ENCODE results near the gene WDR77. TPM values are rescaled to one million over a fixed set of nuclear protein-coding genes. Genes with fewer than 3 reads are reported as not detected.

WDR77 gene
- total RNA-seq, 1 experiment from 2014 or later, result 64.5 TPM

DNA sequence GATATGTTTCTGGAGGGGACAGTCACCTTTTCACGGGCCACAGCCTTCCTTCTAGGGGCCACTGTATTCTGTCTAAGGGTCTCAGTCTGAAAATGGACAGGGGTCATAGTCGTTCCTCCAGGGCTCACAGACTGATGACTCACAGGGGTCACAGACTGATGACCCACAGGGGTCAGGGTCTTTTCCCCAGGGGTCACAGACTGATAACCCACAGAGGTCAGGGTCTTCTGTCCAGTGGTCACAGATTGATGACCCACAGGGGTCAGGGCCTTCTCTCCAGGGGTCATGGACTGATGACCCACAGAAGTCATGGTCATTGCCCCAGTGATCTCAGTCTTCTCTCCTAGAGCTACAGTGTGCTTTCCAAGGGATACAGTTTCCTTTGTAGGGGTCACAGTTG is 34.3 kb downstream of the WDR77 start:
- CTCF ChIA-PET, result no interaction called here
- POLR2A ChIA-PET, result no interaction called here
- ATAC-seq, result no peak
- TF ChIP-seq, protein P1, sequence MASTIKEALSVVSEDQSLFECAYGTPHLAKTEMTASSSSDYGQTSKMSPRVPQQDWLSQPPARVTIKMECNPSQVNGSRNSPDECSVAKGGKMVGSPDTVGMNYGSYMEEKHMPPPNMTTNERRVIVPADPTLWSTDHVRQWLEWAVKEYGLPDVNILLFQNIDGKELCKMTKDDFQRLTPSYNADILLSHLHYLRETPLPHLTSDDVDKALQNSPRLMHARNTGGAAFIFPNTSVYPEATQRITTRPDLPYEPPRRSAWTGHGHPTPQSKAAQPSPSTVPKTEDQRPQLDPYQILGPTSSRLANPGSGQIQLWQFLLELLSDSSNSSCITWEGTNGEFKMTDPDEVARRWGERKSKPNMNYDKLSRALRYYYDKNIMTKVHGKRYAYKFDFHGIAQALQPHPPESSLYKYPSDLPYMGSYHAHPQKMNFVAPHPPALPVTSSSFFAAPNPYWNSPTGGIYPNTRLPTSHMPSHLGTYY (CRISPR knock-in tag; IDR thresholded peaks at IDR 0.05), result no peak
- TF ChIP-seq, protein P2, sequence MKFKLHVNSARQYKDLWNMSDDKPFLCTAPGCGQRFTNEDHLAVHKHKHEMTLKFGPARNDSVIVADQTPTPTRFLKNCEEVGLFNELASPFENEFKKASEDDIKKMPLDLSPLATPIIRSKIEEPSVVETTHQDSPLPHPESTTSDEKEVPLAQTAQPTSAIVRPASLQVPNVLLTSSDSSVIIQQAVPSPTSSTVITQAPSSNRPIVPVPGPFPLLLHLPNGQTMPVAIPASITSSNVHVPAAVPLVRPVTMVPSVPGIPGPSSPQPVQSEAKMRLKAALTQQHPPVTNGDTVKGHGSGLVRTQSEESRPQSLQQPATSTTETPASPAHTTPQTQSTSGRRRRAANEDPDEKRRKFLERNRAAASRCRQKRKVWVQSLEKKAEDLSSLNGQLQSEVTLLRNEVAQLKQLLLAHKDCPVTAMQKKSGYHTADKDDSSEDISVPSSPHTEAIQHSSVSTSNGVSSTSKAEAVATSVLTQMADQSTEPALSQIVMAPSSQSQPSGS (CRISPR knock-in tag; IDR thresholded peaks at IDR 0.05; ENCODE audit: borderline replicate concordance, low read depth), result no peak
- TF ChIP-seq, protein P3, sequence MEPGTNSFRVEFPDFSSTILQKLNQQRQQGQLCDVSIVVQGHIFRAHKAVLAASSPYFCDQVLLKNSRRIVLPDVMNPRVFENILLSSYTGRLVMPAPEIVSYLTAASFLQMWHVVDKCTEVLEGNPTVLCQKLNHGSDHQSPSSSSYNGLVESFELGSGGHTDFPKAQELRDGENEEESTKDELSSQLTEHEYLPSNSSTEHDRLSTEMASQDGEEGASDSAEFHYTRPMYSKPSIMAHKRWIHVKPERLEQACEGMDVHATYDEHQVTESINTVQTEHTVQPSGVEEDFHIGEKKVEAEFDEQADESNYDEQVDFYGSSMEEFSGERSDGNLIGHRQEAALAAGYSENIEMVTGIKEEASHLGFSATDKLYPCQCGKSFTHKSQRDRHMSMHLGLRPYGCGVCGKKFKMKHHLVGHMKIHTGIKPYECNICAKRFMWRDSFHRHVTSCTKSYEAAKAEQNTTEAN (CRISPR knock-in tag; IDR thresholded peaks at IDR 0.05), result no peak
- TF ChIP-seq ZNF396 (CRISPR knock-in tag; IDR thresholded peaks at IDR 0.05; ENCODE audit: borderline replicate concordance) (no peak), NFATC4 (CRISPR knock-in tag; IDR thresholded peaks at IDR 0.05) (no peak), TP53 (CRISPR knock-in tag; IDR thresholded peaks at IDR 0.05) (no peak), GTF2I (CRISPR knock-in tag; conservative IDR thresholded peaks at IDR 0.05) (no peak)
- TF ChIP-seq, protein P4, sequence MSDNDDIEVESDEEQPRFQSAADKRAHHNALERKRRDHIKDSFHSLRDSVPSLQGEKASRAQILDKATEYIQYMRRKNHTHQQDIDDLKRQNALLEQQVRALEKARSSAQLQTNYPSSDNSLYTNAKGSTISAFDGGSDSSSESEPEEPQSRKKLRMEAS (CRISPR knock-in tag; IDR thresholded peaks at IDR 0.05), result no peak
- H3K36me3 Mint-ChIP-seq, result no peaks in the 10 kb centered on the region
- H3K27me3 Mint-ChIP-seq (ENCODE audit: low read depth), result no peaks in the 10 kb centered on the region
- peaks cover 9% of the 10 kb centered on the region for H3K4me1 Mint-ChIP-seq
- H3K27ac Mint-ChIP-seq, result no peak overlapping the region
- no peak overlapping the region for H3K4me3 Mint-ChIP-seq
- no peak for DNase-seq (ENCODE audit: low spot score)
- peaks cover 4% of the 10 kb centered on the region; the same call in 1 of the 2 replicates for H3K9me3 Mint-ChIP-seq

DNA sequence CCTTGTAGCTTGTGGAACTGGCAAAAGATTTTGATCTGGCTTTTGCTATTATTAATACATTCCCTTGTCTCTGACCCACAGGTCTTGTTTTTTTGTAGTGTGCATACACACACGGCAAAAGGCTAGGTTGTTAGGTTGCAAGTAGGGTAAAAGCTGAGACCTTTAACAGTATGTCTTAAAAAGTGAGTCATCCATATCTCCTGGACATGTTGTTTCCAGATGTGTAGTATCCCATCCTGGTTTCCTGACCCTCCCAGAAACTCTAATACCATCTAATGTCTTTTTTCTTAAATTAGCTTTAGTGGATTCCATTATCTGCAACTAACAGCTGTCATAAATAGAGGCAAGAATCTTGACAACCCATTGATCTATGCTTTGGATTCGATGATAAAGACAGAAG is 36.2 kb downstream of the WDR77 start:
- peaks cover 4% of the 10 kb centered on the region; the same call in 1 of the 2 replicates for H3K9me3 Mint-ChIP-seq
- H3K27me3 Mint-ChIP-seq (ENCODE audit: low read depth), result no peaks in the 10 kb centered on the region
- ChIA-PET POLR2A (no interaction called here), CTCF (interaction anchor here (1.4 kb wide), 2 partner anchors 12 to 190 kb away, joined by 3 to 5 read pairs; no protein-coding TSS in a partner anchor)
- TF ChIP-seq ZNF317 (CRISPR knock-in tag; IDR thresholded peaks at IDR 0.05; ENCODE audit: borderline replicate concordance, low read depth) (no peak), TEAD4 (CRISPR knock-in tag; IDR thresholded peaks at IDR 0.05) (no peak)
- no peaks in the 10 kb centered on the region for H3K36me3 Mint-ChIP-seq
- no peak overlapping the region for H3K4me3 Mint-ChIP-seq
- ATAC-seq, result no peak
- H3K4me1 Mint-ChIP-seq, result peaks cover 4% of the 10 kb centered on the region
- no peak for DNase-seq (ENCODE audit: low spot score)
- H3K27ac Mint-ChIP-seq, result no peak overlapping the region

DNA sequence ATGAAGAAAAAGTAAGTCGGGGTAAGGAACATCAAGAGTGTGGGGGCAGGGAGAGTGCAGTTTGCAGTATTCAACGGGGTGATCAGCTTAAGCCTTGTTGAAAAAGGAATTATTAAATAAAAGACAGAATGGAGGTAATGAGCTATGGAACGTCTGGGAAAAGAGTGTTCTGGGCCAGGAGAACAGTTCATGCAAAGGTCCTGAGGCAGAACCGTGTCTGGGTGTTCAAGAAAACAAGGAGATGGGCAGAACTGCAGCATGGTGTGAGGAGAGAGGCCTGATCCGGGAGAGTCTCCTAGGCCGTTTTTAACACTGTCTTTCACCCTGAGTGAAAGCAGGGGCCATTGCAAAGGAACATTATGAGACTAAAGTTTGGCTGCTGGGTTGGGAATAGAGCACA is 41.8 kb downstream of the WDR77 start:
- DNase-seq (ENCODE audit: low spot score), result no peak
- no peaks in the 10 kb centered on the region for H3K36me3 Mint-ChIP-seq
- H3K4me1 Mint-ChIP-seq, result peaks cover 5% of the 10 kb centered on the region; the same call in 1 of the 2 replicates
- ChIA-PET POLR2A (no interaction called here), CTCF (no interaction called here)
- no peak for ATAC-seq
- peaks cover 3% of the 10 kb centered on the region for H3K27me3 Mint-ChIP-seq (ENCODE audit: low read depth)
- peaks cover 4% of the 10 kb centered on the region; the same call in 1 of the 2 replicates for H3K9me3 Mint-ChIP-seq
- no peak overlapping the region for H3K27ac Mint-ChIP-seq
- TF ChIP-seq ETV6 (CRISPR knock-in tag; IDR thresholded peaks at IDR 0.05), result no peak
- no peak for TF ChIP-seq ZNF219 (CRISPR knock-in tag; IDR thresholded peaks at IDR 0.05; ENCODE audit: borderline replicate concordance)
- TF ChIP-seq, protein P5, sequence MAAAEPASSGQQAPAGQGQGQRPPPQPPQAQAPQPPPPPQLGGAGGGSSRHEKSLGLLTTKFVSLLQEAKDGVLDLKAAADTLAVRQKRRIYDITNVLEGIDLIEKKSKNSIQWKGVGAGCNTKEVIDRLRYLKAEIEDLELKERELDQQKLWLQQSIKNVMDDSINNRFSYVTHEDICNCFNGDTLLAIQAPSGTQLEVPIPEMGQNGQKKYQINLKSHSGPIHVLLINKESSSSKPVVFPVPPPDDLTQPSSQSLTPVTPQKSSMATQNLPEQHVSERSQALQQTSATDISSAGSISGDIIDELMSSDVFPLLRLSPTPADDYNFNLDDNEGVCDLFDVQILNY (CRISPR knock-in tag; IDR thresholded peaks at IDR 0.05), result no peak
- TF ChIP-seq ZNF138 (CRISPR knock-in tag; conservative IDR thresholded peaks at IDR 0.05), result no peak
- TF ChIP-seq, protein P6, sequence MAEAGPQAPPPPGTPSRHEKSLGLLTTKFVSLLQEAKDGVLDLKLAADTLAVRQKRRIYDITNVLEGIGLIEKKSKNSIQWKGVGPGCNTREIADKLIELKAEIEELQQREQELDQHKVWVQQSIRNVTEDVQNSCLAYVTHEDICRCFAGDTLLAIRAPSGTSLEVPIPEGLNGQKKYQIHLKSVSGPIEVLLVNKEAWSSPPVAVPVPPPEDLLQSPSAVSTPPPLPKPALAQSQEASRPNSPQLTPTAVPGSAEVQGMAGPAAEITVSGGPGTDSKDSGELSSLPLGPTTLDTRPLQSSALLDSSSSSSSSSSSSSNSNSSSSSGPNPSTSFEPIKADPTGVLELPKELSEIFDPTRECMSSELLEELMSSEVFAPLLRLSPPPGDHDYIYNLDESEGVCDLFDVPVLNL (CRISPR knock-in tag; IDR thresholded peaks at IDR 0.05; ENCODE audit: borderline replicate concordance, low read depth), result no peak
- TF ChIP-seq, protein P7, sequence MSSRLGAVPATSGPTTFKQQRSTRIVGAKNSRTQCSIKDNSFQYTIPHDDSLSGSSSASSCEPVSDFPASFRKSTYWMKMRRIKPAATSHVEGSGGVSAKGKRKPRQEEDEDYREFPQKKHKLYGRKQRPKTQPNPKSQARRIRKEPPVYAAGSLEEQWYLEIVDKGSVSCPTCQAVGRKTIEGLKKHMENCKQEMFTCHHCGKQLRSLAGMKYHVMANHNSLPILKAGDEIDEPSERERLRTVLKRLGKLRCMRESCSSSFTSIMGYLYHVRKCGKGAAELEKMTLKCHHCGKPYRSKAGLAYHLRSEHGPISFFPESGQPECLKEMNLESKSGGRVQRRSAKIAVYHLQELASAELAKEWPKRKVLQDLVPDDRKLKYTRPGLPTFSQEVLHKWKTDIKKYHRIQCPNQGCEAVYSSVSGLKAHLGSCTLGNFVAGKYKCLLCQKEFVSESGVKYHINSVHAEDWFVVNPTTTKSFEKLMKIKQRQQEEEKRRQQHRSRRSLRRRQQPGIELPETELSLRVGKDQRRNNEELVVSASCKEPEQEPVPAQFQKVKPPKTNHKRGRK (CRISPR knock-in tag; IDR thresholded peaks at IDR 0.05; ENCODE audit: borderline replicate concordance), result no peak
- TF ChIP-seq, protein P8, sequence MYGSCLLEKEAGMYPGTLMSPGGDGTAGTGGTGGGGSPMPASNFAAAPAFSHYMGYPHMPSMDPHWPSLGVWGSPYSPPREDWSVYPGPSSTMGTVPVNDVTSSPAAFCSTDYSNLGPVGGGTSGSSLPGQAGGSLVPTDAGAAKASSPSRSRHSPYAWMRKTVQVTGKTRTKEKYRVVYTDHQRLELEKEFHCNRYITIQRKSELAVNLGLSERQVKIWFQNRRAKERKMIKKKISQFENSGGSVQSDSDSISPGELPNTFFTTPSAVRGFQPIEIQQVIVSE (CRISPR knock-in tag; IDR thresholded peaks at IDR 0.05; ENCODE audit: borderline replicate concordance), result no peak
- TF ChIP-seq CBFB (CRISPR knock-in tag; IDR thresholded peaks at IDR 0.05; ENCODE audit: low read depth), result no peak
- no peak for TF ChIP-seq KAT7 (CRISPR knock-in tag; IDR thresholded peaks at IDR 0.05; ENCODE audit: borderline replicate concordance)
- TF ChIP-seq JUN (CRISPR knock-in tag; IDR thresholded peaks at IDR 0.05), result no peak
- TF ChIP-seq FOXP1 (CRISPR knock-in tag; IDR thresholded peaks at IDR 0.05; ENCODE audit: borderline replicate concordance), result no peak
- no peak for TF ChIP-seq CREM (CRISPR knock-in tag; IDR thresholded peaks at IDR 0.05)
- TF ChIP-seq ZNF232 (CRISPR knock-in tag; IDR thresholded peaks at IDR 0.05), result no peak
- H3K4me3 Mint-ChIP-seq, result no peak overlapping the region

Measured in WTC11 (cell line).